DMS 273 (cell line): ENCODE data around the gene CNTN1.

Experiments used
- DNase-seq: peaks from one replicate; lab custom pipeline; 2025; ENCODE audit not compliant: unreplicated experiment; lab: John Stamatoyannopoulos, UW

Gene CNTN1

GRCh38 chr12:40834321-40834720 is 142.1 kb downstream of the CNTN1 start:
- DNase-seq, result peak; percentile 15

GRCh38 chr12:40837891-40838429 is 145.7 kb downstream of the CNTN1 start:
- DNase-seq, result no peak

- DNase-seq, result no peak
Measured at GRCh38 chr12:40843495-40843894, 151.3 kb downstream of the CNTN1 start.

DNA sequence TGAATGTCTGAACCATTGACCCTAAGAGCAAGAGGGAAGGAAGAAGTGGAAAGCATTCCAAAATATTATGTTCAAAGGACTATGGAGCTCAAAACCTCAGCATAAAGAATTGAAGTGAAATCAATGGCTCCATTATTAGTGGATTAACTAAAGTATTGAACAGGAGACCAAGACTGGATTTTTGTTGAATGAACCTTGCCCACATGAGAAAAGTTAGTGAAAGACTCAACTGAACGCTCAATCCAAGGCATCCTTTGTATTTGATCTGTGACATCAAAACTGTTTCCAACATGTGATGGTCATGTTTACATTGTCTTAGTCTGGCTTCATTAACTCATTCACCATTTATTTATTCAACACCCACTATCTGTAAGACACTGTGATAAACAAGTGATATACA is 161.0 kb downstream of the CNTN1 start:
- DNase-seq, result no peak

- no peak for DNase-seq
Measured at GRCh38 chr12:40854604-40855003, 162.4 kb downstream of the CNTN1 start.

- DNase-seq, result no peak
Measured at GRCh38 chr12:40864891-40865290, 172.7 kb downstream of the CNTN1 start.

- no peak for DNase-seq
Measured at GRCh38 chr12:40870981-40871380, 178.7 kb downstream of the CNTN1 start.

DNA sequence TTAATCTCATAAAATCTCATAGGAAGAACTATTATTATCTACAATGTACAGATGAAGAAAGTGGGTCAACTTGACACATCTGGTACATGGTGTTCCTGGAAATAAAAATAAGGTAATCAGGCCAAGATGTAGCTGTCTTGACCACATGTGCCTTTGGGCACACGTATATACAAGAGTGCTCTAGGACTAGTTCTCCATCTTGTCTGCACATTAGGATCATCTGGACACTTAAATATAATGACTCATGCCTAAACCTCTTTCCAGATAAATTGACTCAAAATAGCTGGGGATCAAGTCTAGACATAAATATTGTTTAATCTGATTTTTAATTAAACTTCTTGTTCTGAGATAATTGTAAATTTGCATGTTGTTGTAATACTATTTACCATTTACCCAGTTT is 182.6 kb downstream of the CNTN1 start:
- DNase-seq, result no peak

DNA sequence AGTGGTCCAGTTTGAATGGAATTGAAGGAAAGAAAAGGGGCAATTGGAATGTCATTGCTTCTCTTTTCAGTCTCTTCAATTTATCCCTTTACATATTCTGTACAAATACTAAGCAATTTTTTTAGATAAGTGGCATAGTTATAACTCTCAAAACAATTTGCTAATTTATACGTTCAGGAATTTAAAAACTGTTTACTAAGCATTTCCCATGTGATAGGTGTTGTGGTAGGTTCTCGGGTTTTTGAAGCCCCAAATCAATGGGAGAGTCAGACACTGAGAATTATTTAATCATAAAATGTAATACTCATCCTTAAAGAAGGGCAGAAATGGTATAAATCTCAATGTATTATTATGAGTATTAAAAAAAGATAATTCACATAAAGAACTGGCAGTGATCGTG is 197.1 kb downstream of the CNTN1 start:
- no peak for DNase-seq

DNA sequence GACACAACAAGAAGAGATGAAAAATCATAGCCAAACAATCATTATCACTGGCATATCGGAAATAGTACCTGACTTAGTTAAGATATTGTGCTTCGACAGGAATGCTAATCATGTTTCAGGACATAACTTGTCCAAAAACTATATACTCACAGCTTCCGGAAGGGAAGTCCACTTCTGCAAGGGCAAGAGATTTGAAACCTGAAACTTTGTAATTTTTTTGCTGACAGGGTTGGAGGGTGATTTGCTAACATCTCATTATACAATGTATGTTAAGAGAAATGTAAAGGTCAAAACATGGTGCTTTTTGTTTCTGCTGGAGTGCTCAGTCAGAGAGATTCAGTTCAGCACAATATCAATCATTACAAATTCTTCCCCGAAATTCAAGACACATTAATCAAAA is 200.3 kb downstream of the CNTN1 start:
- no peak for DNase-seq

GRCh38 chr12:40898505-40898904 is 206.3 kb downstream of the CNTN1 start:
- no peak for DNase-seq

GRCh38 chr12:40903040-40903439 is 210.8 kb downstream of the CNTN1 start:
- DNase-seq, result no peak

GRCh38 chr12:40907115-40907527 is 214.9 kb downstream of the CNTN1 start:
- DNase-seq, result no peak

GRCh38 chr12:40911676-40912075 is 219.4 kb downstream of the CNTN1 start:
- DNase-seq, result no peak

GRCh38 chr12:40915172-40915571 is 222.9 kb downstream of the CNTN1 start:
- no peak for DNase-seq

- no peak for DNase-seq
Measured at GRCh38 chr12:40917561-40917960, 225.3 kb downstream of the CNTN1 start.

GRCh38 chr12:40921563-40922163 is 229.4 kb downstream of the CNTN1 start:
- DNase-seq, result peak; percentile 35

DNA sequence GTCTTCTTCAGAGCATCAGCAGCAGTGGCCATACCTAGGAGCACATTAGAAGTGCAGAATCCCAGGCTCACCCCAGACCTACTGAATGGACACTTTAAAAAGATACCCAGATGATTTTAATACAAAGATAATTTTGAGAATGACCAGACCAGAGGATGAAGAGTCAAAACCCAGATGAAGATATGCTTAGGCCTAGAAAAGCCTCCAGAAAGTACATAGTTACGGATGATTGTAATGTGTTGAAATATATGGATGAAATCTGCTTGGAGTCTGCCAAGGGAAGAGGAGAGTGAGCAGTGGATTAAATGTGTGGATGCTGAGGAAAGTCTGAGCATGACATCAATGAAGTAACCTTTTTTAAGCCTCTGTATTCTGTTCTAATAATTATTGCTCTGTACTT is 245.7 kb downstream of the CNTN1 start:
- no peak for DNase-seq

DNA sequence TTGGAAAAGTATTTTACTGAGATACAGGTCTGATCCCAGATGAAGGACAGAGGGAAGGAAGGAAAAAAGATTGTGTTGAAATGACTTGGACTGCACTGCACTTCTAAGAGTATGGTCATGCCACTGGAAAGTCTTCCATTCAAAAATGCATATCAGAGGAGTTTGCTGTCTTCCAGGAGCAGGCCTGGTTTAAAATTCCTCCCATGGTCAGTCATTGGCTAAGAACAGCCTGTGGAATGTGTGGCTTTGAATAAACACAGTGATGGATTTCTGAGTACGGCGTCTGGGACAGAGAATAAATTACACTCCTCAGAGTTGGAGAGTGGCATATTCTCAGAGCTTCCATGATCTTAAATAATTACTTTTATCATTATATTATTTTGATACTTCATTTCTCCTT is 250.1 kb downstream of the CNTN1 start:
- DNase-seq, result no peak

- DNase-seq, result no peak
Measured at GRCh38 chr12:40945772-40946171, 253.5 kb downstream of the CNTN1 start.

DNA sequence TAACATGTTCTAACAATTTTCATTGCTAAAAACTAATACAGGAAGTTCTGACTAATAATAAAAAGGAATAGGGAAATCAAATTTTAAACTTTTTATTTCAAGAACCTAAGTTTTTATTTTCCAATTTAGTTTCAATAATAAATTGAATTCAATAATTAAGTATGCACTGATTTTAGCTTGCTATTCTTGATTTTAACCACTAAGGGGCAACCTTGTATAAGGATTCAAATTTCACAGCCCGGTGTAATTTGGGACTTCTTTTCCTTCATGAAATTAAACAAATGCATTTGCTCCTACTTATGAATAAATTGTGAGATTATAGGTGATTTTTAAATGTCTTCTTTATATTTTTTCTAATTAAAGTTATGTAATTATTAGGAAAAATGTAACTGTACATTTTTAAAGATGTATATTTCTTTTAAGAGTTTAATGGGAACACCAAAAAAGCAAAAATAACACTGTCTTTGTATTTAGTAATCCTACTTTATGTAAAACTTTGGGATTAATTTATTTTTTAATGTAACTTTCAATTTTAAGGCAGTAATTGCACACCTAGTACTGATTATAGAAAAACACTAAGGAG is 254.5 kb downstream of the CNTN1 start:
- peak; percentile 43 for DNase-seq

GRCh38 chr12:40947797-40948196 is 255.6 kb downstream of the CNTN1 start:
- no peak for DNase-seq

DNA sequence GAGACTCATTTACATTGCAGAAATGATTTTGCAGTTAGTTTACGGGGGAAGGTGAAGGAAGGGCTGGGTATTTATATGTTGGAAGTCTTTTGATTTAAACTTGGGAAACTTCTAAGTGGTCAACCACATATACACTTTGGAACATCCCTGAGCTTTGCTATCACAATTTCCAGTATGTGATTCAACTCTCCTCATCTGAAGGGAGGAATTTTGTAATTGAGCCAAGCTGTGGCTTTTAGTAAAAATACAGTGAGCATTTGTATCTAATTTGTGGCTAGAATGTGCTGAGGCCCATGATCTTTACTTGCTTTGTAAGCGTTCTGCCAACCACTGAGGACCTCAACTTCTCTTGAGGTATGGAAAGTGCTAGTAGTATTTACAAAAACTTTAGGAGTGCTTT is 260.8 kb downstream of the CNTN1 start:
- DNase-seq, result no peak
